22Rv1 (cell line): ENCODE data around the gene MYL7.

Source experiments
- H3K27ac ChIP-seq: fragments of 450-650 bp; 2 replicates; pipeline ENCODE4 v1.5.1; 2017
- ZFX ChIP-seq: fragments of 450-650 bp; IDR thresholded peaks from 2 replicates; pipeline ENCODE4 v1.6.1; 2017; ENCODE audit warnings: antibody characterized with exemption, borderline replicate concordance
- TF ChIP-seq, protein P1 (sequence below): fragments of 450-650 bp; IDR thresholded peaks from 2 replicates; pipeline ENCODE4 v1.5.1; 2017; ENCODE audit warnings: mild to moderate bottlenecking

MYL7 gene

GRCh38 chr7:44148166-44148565 lies 7.0 kb upstream of the MYL7 start:
- no peak for TF ChIP-seq ZFX
- TF ChIP-seq, protein P1, sequence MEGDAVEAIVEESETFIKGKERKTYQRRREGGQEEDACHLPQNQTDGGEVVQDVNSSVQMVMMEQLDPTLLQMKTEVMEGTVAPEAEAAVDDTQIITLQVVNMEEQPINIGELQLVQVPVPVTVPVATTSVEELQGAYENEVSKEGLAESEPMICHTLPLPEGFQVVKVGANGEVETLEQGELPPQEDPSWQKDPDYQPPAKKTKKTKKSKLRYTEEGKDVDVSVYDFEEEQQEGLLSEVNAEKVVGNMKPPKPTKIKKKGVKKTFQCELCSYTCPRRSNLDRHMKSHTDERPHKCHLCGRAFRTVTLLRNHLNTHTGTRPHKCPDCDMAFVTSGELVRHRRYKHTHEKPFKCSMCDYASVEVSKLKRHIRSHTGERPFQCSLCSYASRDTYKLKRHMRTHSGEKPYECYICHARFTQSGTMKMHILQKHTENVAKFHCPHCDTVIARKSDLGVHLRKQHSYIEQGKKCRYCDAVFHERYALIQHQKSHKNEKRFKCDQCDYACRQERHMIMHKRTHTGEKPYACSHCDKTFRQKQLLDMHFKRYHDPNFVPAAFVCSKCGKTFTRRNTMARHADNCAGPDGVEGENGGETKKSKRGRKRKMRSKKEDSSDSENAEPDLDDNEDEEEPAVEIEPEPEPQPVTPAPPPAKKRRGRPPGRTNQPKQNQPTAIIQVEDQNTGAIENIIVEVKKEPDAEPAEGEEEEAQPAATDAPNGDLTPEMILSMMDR, result no peak
- no peak overlapping the region for H3K27ac ChIP-seq

DNA sequence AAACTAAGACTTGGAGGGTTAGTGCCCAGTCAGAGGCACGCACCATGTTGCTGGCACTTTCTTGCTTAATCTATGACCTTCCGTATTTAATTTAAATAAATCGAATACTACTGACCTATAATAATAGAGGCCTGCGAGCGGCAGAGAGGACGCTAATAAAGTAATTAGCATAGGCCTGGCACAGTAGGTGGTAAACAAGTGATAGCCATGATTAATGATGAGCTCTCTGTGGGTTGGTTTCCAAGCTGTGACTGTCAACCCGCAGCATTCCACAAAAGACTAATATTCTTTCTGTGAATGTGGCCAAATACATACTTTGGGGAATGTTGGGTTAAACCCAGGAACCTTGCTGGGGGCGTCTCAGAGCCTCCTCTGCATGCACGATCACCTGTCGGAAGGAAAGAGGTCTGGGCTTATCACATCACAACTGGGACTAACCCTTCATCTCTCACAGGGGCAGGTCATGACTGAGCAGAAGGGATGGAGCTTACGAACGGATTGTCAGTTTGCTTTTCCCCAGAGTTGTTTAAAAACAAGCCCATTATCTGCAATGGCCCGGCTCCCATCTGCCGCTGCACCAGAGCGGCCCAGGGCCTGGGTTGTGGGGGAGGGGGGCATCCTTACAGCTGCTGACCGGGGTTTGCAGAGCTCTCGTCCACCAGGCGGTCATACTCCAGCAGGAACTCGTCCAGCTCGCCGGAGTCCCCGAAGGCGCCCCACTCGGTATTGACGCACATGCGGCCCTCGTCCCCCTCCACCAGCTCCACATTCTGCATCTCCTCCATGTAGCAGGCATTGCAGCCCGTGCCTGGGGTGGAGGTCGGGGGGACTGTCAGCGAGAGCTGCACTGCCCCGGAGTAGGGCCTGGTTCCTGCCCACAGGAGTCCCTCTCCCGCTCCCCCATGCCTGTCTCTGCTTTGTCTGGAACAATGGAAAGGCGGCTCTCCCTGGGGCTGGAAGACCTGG lies 6.2 kb upstream of the MYL7 start:
- no peak for TF ChIP-seq ZFX
- TF ChIP-seq, protein P1, result no peak
- no peak overlapping the region for H3K27ac ChIP-seq

DNA sequence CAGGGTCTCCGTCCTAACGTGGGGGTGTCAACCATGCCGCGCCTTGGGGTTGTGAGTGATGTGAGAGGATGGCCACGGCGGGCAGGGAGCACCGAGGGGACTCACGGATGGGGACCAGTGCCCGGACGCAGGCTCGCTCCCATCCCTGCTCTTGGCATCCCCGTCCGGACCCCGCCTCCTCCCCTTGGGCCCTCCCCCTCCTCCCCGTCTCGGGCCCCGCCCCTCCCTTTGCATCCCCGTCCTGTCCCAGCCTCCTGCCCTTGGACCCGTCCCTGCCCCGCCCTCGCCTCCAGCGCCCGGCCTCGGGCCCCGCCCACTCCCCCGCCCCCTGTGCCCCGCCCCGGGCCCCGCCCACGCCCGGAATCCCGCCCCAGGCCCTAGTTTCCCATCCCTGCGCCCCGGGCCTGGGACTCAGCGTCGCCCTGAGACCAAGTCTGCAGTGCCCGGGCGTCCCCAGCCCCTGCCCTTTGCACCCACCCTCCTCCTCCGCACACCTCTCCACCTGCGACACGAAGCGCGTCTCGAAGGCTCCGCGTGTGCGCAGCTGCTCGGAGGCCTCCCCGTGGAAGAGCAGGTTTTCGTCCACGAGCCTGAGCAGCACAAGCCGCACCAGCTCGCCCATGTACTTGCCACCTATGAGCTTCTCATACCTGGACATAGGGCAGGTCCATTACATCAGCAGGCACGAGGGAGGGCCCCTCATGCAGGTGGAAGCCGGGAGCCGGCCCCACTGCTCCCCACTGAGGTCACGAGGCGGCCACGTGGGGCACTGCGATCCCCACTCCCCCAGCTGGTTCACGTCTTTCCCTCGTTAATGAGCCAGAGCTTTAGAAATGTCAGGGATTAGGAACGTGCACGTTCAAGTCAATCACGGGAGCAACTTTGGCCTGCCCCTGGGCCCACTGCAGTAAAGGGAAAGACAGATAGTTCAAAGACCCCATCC lies 5.1 kb upstream of the MYL7 start:
- TF ChIP-seq, protein P1, result no peak
- no peak for TF ChIP-seq ZFX

DNA sequence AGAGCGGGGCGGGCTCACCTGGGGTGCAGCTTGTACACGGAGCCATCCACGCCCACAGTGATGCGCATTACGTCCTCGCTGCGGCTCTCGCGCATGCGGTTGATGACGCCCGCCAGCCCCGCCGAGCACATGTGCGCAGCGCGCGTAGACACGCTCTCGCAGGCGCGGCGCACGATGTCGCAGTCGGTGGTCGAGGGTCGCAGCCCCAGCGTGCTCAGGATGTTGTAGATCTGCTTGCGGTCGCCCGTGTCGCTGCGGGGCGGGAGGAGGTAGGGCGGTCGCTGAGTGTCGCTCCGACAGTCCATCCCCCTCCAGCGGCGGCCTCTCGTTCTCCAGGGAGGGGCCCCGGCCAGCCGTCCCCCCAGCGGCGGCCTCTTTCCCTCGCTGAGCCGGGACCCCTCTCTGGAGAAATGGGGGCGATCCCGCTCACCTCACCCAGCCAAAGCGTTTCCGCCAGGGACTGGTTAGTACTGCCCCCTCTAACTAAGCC lies 4.4 kb upstream of the MYL7 start:
- TF ChIP-seq ZFX, result no peak
- TF ChIP-seq, protein P1, result no peak
- no peak overlapping the region for H3K27ac ChIP-seq

More for the DNA sequence above, 5.1 kb upstream of the MYL7 start:
- no peak overlapping the region for H3K27ac ChIP-seq

DNA sequence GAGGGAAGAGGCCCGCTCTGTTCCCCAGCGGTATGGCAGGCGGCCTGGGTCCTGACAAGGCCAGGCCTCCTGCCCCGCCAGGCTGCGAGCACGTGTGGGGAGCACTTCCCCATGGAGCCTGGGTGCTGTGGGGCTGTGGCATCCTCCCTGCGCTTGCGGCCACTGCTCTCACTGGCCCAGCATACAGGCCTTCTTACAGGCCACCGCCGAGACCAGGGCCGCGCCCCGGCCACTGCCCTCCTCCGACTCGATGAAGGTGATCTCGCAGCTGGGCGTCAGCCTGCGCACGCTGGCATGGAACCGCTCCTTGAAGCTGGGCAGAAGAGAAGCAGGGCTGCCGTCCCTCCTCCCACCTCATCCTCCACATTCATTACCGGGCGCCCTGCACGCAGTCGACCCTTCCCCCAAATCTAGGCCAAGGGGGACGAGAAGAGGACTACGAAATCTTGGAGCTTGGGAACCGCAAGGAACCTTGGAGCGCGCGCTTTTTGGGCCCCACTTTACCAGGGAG lies 3.9 kb upstream of the MYL7 start:
- H3K27ac ChIP-seq, result no peak overlapping the region
- TF ChIP-seq ZFX, result no peak
- TF ChIP-seq, protein P1, result no peak

- H3K27ac ChIP-seq, result no peak overlapping the region
- TF ChIP-seq ZFX, result no peak
- TF ChIP-seq, protein P1, result no peak
These were observed 3.4 kb upstream of the MYL7 start for GRCh38 chr7:44144426-44144967.
